AG09319 (cell line): ENCODE data around the gene GAR1.
"Not testable (repeated sequence)": the region's sequence is repeated elsewhere in the genome, so short reads cannot be mapped to it uniquely, and the experiment has no call there.

Experiments
- DNase-seq: peaks from one replicate; pipeline ENCODE4 v3.0.0-alpha.2; 2010; ENCODE audit warnings: low read depth; ENCODE audit errors: extremely low read depth
- CTCF ChIP-seq: IDR thresholded peaks from 2 replicates; pipeline ENCODE4 v1.5.1; 2011; ENCODE audit warnings: low read depth, mild to moderate bottlenecking, inconsistent platforms, low read length, moderate library complexity

GAR1 gene

GRCh38 chr4:109846395-109847098, 31.0 kb downstream of the GAR1 start:
- DNase-seq: no peak
- TF ChIP-seq CTCF: no peak

GRCh38 chr4:109847896-109848442, 32.4 kb downstream of the GAR1 start, which contains the start of gene LRIT3:
TSS of gene LRIT3 (plus strand) at chr4:109848107. CDS start at chr4:109848202, 95 bp downstream.
- TF ChIP-seq CTCF: no peak
- DNase-seq: no peak

GRCh38 chr4:109848501-109848900, 32.9 kb downstream of the GAR1 start:
- no peak for DNase-seq
- TF ChIP-seq CTCF: no peak

- TF ChIP-seq CTCF: no peak
- DNase-seq: no peak
These were observed 35.0 kb downstream of the GAR1 start for GRCh38 chr4:109850601-109851000.

- DNase-seq: not testable (repeated sequence)
These were observed 44.1 kb downstream of the GAR1 start for GRCh38 chr4:109859426-109860300.

- TF ChIP-seq CTCF: no peak
- no peak for DNase-seq
These were observed 45.7 kb downstream of the GAR1 start for GRCh38 chr4:109861271-109861670.

- TF ChIP-seq CTCF: no peak
- no peak for DNase-seq
These were observed 46.5 kb downstream of the GAR1 start for GRCh38 chr4:109861916-109862511.
